ENCODE results near the gene REC8. TPM values are rescaled to one million over a fixed set of nuclear protein-coding genes. Genes with fewer than 3 reads are reported as not detected.

REC8 gene
- total RNA-seq, 2 experiments from 2014 or later: 54.5 to 58.6 TPM

DNA sequence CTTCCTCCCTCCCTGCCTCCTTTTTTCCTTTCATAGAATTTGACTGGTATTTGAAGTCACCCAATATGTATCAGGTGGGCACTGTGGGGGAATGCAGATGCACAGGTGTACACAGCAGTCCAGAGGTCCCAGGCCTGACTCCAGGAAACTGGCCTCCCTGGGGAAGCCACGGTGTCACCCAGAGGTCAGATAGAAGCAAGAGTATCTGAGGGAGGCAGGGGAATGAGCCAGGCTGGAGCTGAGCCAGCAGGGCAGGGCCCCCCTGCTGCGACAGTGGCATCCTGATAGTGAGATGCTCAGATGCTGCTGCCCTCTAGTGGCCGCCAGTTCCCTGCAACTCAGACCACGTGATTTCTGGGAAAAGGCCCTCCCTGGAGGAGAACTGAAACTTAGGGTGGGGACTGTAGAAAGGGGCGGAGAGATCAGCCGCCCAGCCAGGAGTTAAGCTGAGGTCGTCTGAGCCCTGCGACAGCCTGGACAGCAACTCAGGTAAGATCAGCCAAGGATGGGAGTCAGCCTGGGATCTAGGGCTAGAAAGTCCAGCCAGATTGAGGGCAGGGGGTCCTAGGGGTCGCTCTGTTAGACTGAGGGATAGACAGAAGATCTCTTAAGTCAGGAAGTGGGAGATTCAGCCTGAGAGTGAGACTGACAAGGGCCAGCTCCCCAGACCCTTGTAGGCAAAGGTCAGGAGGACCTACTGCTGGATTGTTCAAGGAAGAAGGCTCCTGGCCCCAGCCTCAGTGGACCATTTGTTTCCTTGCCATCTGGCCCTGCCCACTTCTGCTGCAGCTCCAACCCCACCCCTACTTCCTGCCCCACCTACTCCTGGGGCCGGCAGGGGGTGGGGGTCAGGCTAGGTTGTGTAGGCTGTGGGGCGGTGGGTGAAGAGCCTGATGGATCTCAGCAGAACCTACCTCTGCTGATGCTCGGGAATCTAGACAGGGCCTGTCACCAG, 10.8 kb upstream of the REC8 start, which contains the start of gene IRF9:
Gene IRF9, plus strand, starts transcription at position 416 of the 955 bp plus-strand sequence. CDS start 880 bp downstream, outside the sequence.
- Mint-ChIP-seq H3K36me3 (ENCODE audit: low read depth) (peaks cover 88% of the 10 kb centered on the region), H3K27ac (peak within 1 kb of the TSS; percentile 100), H3K9me3 (ENCODE audit: insufficient read depth) (no peaks in the 10 kb centered on the region), H3K4me3 (peak within 1 kb of the TSS; percentile 92), H3K27me3 (ENCODE audit: low read depth) (no peaks in the 10 kb centered on the region), H3K4me1 (ENCODE audit: low read depth) (peaks cover 58% of the 10 kb centered on the region)
- ChIA-PET CTCF (interaction anchor here (0.7 to 4.2 kb wide), 39 partner anchors 10 to 270 kb away, joined by 3 to 77 read pairs (median 6); partner anchors contain the start of genes CARMIL3, CHMP4A, CIDEB and DCAF11), POLR2A (interaction anchor here (0.5 to 7.6 kb wide), 41 partner anchors 10 to 1228 kb away, joined by 3 to 229 read pairs (median 7); partner anchors contain the start of genes CBLN3, CHMP4A, DCAF11 and EMC9)
- DNase-seq (peak; percentile 99), ATAC-seq (peak; percentile 86)

DNA sequence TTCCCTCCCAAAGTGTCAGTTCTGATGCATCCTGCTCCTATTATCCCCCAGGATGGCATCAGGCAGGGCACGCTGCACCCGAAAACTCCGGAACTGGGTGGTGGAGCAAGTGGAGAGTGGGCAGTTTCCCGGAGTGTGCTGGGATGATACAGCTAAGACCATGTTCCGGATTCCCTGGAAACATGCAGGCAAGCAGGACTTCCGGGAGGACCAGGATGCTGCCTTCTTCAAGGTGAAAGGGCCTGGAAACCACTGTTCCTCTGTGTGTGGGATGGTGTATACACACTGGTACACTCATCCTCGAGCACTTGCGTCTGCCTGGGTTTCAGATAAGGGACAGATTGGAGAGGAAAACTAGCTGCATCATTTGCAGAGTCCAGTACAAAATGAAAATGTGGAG, 9.8 kb upstream of the REC8 start:
- peak overlapping the region; percentile 92 for H3K4me3 Mint-ChIP-seq
- ChIA-PET CTCF (interaction anchor here (1.1 to 4.2 kb wide), 18 partner anchors 9 to 269 kb away, joined by 3 to 77 read pairs (median 11); partner anchors contain the start of genes CARMIL3, CHMP4A, CIDEB and DCAF11), POLR2A (interaction anchor here (0.6 to 7.6 kb wide), 28 partner anchors 9 to 1068 kb away, joined by 3 to 229 read pairs (median 16); partner anchors contain the start of genes CHMP4A, DCAF11, EMC9 and IPO4)
- no peak for ATAC-seq
- no peaks in the 10 kb centered on the region for H3K9me3 Mint-ChIP-seq (ENCODE audit: insufficient read depth)
- no peaks in the 10 kb centered on the region for H3K27me3 Mint-ChIP-seq (ENCODE audit: low read depth)
- peaks cover 60% of the 10 kb centered on the region for H3K4me1 Mint-ChIP-seq (ENCODE audit: low read depth)
- no peak for DNase-seq
- H3K36me3 Mint-ChIP-seq (ENCODE audit: low read depth): peaks cover 91% of the 10 kb centered on the region
- peak overlapping the region; percentile 100 for H3K27ac Mint-ChIP-seq

DNA sequence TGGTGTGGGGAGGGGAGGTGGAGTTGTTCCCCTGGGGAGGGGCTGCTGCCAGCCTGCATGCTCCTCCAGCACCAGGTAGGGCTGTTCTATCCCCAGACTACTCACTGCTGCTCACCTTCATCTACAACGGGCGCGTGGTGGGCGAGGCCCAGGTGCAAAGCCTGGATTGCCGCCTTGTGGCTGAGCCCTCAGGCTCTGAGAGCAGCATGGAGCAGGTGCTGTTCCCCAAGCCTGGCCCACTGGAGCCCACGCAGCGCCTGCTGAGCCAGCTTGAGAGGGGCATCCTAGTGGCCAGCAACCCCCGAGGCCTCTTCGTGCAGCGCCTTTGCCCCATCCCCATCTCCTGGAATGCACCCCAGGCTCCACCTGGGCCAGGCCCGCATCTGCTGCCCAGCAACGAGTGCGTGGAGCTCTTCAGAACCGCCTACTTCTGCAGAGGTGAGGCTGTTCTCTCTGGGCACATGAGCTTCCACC, 7.3 kb upstream of the REC8 start:
- Mint-ChIP-seq H3K36me3 (ENCODE audit: low read depth) (peaks cover 84% of the 10 kb centered on the region), H3K4me3 (peak overlapping the region; percentile 20), H3K4me1 (ENCODE audit: low read depth) (peaks cover 66% of the 10 kb centered on the region), H3K9me3 (ENCODE audit: insufficient read depth) (no peaks in the 10 kb centered on the region), H3K27ac (peak overlapping the region; percentile 82), H3K27me3 (ENCODE audit: low read depth) (no peaks in the 10 kb centered on the region)
- ChIA-PET CTCF (interaction anchor here (1.1 kb wide), 1 partner anchor 133 kb away, joined by 3 read pairs; no protein-coding TSS in a partner anchor), POLR2A (interaction anchor here (0.6 to 7.6 kb wide), 13 partner anchors 9 to 84 kb away, joined by 3 to 229 read pairs (median 4); partner anchors contain the start of genes DCAF11, IPO4, NRL and PSME2)
- DNase-seq: no peak
- ATAC-seq: no peak

DNA sequence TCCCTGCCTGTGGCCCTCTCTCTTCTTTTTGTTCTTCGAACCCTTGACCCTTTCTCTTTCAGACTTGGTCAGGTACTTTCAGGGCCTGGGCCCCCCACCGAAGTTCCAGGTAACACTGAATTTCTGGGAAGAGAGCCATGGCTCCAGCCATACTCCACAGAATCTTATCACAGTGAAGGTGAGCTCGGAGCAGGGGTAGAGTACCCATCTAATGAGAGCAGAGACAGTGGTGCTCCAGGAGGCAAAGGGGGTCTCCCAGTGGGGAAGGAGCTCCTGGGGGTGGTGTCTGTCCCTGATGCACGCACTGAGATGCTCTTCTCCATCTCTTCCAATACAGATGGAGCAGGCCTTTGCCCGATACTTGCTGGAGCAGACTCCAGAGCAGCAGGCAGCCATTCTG, 6.1 kb upstream of the REC8 start:
- CTCF ChIA-PET: no interaction called here
- Mint-ChIP-seq H3K27ac (no peak overlapping the region), H3K4me1 (ENCODE audit: low read depth) (peaks cover 63% of the 10 kb centered on the region)

DNA sequence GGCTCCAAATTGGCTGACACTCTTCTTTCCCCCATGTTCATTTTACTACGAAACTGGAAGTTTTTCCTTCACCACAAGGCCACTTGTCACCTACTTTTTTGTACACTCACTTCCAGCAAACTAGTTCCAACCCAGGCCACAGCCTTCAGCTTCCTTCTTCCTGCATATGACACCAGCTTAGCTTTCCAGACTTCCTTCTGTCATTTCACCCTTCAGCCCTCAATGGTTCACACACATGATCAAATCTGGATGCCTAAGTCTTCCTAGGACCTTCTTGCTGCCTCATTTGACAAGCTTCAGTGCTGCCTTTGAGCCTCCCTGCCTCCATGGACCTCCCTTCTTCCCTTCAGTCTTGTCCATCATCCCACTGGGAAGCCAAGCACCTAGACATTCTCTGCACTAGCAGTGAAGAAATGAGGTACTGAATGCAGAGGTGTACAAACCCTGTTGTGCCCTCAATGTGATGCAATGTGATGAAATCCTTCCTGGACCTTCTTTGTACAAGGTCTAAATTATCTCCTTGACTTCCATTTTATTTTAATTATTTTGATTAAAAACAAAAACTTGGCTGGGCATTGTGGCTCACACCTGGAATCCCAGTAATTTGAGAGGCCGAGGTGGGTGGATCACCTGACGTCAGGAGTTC, 4.3 kb upstream of the REC8 start:
- Mint-ChIP-seq H3K4me3 (no peak overlapping the region), H3K9me3 (ENCODE audit: insufficient read depth) (no peaks in the 10 kb centered on the region), H3K27ac (peak overlapping the region; percentile 63), H3K36me3 (ENCODE audit: low read depth) (peaks cover 78% of the 10 kb centered on the region), H3K27me3 (ENCODE audit: low read depth) (no peaks in the 10 kb centered on the region), H3K4me1 (ENCODE audit: low read depth) (peaks cover 72% of the 10 kb centered on the region)
- ATAC-seq (no peak), DNase-seq (no peak)
- ChIA-PET POLR2A (interaction anchor here (0.6 to 1.4 kb wide), 6 partner anchors 11 to 73 kb away, joined by 3 to 9 read pairs (median 4); partner anchors contain the start of gene EMC9), CTCF (no interaction called here)

More for the DNA sequence above, 6.1 kb upstream of the REC8 start:
- no peak for DNase-seq
- H3K36me3 Mint-ChIP-seq (ENCODE audit: low read depth): peaks cover 82% of the 10 kb centered on the region
- no peak for ATAC-seq
- no peaks in the 10 kb centered on the region for H3K9me3 Mint-ChIP-seq (ENCODE audit: insufficient read depth)
- H3K27me3 Mint-ChIP-seq (ENCODE audit: low read depth): no peaks in the 10 kb centered on the region
- no peak overlapping the region for H3K4me3 Mint-ChIP-seq
- POLR2A ChIA-PET: interaction anchor here (1.2 to 7.6 kb wide), 7 partner anchors 12 to 51 kb away, joined by 3 to 229 read pairs (median 11); partner anchors contain the start of genes DCAF11, IPO4, NRL and PSME2

DNA sequence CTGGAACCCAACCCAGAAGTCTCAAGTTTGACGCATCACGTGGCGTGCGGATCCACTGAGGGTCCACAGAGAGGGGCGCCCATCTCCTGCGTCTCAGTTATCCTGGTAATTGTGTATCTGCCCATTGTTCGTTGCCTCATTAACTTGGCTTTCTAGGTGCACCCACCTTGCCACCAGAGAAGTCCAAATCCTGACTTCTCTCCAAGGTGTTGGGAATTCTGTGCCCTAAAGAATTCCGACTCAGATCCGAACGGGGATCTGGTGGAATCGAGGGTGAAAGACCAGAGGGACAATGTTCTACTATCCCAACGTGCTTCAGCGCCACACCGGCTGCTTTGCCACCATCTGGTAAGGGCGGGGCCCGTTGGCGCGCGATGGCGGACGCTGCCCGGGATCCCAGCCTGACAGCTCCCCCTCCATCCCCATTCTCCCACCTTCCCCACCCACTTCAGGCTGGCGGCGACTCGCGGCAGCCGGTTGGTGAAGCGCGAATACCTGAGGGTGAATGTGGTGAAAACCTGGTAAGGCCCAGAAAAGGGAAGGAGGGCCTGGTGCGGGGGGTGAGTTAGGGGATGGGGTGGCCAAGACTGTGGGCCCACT, 481 bp downstream of the REC8 start:
- ChIA-PET POLR2A (interaction anchor here (2.0 to 6.2 kb wide), 3 partner anchors 11 to 15 kb away, joined by 4 to 74 read pairs (median 25); partner anchors contain the start of genes IPO4 and IRF9), CTCF (interaction anchor here (2.5 kb wide), 1 partner anchor 11 kb away, joined by 7 read pairs; the partner anchor contains the start of gene IRF9)
- H3K27me3 Mint-ChIP-seq (ENCODE audit: low read depth): no peaks in the 10 kb centered on the region
- peaks cover 44% of the 10 kb centered on the region for H3K4me1 Mint-ChIP-seq (ENCODE audit: low read depth)
- H3K27ac Mint-ChIP-seq: peak overlapping the region; percentile 72
- ATAC-seq (no peak), DNase-seq (no peak)
- H3K4me3 Mint-ChIP-seq: peak overlapping the region; percentile 77
- peaks cover 60% of the 10 kb centered on the region for H3K36me3 Mint-ChIP-seq (ENCODE audit: low read depth)
- H3K9me3 Mint-ChIP-seq (ENCODE audit: insufficient read depth): no peaks in the 10 kb centered on the region

DNA sequence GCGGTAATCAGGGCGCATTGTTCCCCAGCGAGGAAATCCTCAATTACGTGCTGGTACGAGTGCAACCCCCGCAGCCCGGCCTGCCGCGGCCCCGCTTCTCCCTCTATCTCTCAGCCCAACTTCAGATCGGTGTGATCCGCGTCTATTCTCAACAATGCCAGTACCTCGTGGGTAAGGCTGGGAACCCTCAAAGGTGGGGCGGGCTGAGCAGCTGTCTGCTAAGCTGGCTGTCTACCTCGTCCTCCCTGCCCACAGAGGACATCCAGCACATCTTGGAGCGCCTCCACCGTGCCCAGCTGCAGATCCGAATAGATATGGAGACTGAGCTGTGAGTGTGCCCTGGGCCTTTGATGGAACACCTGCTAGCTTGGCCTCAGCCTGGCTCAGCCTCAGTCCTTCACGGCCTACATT, 996 bp downstream of the REC8 start:
- Mint-ChIP-seq H3K36me3 (ENCODE audit: low read depth) (peaks cover 58% of the 10 kb centered on the region), H3K27me3 (ENCODE audit: low read depth) (no peaks in the 10 kb centered on the region), H3K27ac (peak overlapping the region; percentile 60), H3K9me3 (ENCODE audit: insufficient read depth) (no peaks in the 10 kb centered on the region), H3K4me1 (ENCODE audit: low read depth) (peaks cover 41% of the 10 kb centered on the region), H3K4me3 (peak overlapping the region; percentile 77)
- ChIA-PET CTCF (interaction anchor here (0.7 to 1.0 kb wide), 2 partner anchors 11 to 70 kb away, joined by 3 to 4 read pairs; partner anchors contain the start of genes IRF9 and TINF2), POLR2A (interaction anchor here (0.9 to 6.2 kb wide), 5 partner anchors 8 to 14 kb away, joined by 3 to 74 read pairs (median 4); partner anchors contain the start of genes IPO4 and IRF9)
- no peak for ATAC-seq
- DNase-seq: no peak

DNA sequence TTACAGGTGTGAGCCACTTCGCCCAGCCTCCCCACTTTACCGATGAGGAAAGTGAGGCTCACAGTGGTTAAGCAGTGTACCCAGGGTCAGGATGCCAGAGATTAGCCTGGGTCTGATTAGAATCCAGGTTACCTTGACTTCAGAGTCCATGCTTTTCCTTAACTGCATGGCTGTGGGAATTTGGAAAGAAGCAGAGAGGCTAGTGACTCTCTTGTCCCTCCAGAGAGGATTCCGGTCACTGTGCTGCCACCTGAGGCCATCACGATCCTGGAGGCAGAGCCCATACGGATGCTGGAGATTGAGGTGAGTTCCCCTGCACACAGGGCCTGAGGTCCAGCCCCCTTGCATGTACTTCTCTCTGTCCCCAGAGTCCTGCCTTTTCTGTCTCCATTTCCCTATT, 4.7 kb downstream of the REC8 start:
- peaks cover 58% of the 10 kb centered on the region for H3K36me3 Mint-ChIP-seq (ENCODE audit: low read depth)
- DNase-seq (no peak), ATAC-seq (no peak)
- H3K9me3 Mint-ChIP-seq (ENCODE audit: insufficient read depth): no peaks in the 10 kb centered on the region
- H3K27ac Mint-ChIP-seq: no peak overlapping the region
- ChIA-PET CTCF (interaction anchor here (0.7 kb wide), 1 partner anchor 15 kb away, joined by 3 read pairs; the partner anchor contains the start of gene IRF9), POLR2A (interaction anchor here (0.7 to 5.1 kb wide), 5 partner anchors 11 to 15 kb away, joined by 3 to 37 read pairs (median 5); partner anchors contain the start of genes IPO4 and IRF9)
- H3K4me1 Mint-ChIP-seq (ENCODE audit: low read depth): peaks cover 19% of the 10 kb centered on the region
- H3K4me3 Mint-ChIP-seq: no peak overlapping the region
- H3K27me3 Mint-ChIP-seq (ENCODE audit: low read depth): no peaks in the 10 kb centered on the region

DNA sequence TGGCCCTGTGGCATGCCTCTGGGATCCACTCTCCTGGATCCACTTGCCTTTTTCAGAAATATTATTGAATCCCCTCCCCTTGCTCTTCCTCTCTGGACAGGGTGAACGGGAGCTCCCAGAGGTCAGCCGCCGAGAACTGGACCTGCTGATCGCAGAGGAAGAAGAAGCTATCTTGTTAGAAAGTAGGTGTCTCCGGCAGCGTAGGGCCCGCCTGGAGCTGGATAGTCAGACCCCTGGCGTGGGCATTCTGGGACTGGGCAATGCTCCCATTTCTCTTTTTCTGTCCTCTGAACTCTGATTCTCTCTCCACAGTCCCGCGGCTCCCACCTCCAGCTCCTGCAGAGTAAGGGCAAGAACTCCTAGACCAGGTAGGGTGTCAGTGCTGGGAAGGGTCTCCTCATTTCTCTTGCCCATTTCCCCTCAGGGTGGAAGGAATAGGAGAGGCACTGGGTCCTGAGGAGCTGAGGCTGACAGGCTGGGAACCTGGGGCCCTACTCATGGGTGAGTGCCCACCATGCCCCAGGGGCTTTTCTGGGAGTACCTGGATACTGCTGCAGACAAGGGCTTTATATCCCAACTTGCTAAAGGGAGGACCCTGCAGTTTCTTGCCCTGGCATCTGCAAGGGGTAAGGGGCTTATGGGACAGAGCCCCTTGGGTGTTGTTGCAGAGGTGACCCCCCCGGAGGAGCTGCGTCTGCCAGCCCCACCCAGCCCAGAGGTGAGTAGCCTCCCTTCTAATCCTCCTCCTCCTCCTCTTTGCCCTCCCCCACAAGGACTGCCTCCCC, 5.4 kb downstream of the REC8 start:
- ChIA-PET CTCF (no interaction called here), POLR2A (interaction anchor here (0.7 to 5.1 kb wide), 5 partner anchors 10 to 36 kb away, joined by 4 to 37 read pairs (median 9); partner anchors contain the start of genes EMC9, IPO4 and IRF9)
- DNase-seq (no peak), ATAC-seq (no peak)
- peaks cover 14% of the 10 kb centered on the region for H3K4me1 Mint-ChIP-seq (ENCODE audit: low read depth)
- H3K4me3 Mint-ChIP-seq: no peak overlapping the region
- H3K9me3 Mint-ChIP-seq (ENCODE audit: insufficient read depth): no peaks in the 10 kb centered on the region
- H3K27ac Mint-ChIP-seq: no peak overlapping the region
- H3K27me3 Mint-ChIP-seq (ENCODE audit: low read depth): no peaks in the 10 kb centered on the region
- H3K36me3 Mint-ChIP-seq (ENCODE audit: low read depth): peaks cover 58% of the 10 kb centered on the region

DNA sequence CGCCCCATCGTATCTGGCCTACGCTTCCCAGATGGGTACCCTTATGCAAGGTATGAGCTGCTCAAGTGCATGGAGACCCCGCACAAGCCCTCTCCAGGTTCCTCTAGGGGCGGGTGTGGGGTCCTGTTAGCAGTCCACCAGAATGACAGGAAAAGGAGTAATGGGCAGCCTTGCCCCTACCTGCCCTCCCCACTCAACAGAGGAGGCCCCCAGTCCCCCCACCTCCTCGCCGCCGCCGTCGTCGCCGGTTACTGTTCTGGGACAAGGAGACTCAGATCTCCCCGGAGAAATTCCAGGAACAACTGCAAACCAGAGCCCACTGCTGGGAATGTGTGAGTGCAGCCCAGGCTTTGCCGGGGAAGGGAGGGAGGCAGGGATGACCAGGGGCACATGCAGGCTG, 6.0 kb downstream of the REC8 start:
- ATAC-seq (no peak), DNase-seq (no peak)
- H3K27me3 Mint-ChIP-seq (ENCODE audit: low read depth): no peaks in the 10 kb centered on the region
- H3K36me3 Mint-ChIP-seq (ENCODE audit: low read depth): peaks cover 60% of the 10 kb centered on the region
- H3K9me3 Mint-ChIP-seq (ENCODE audit: insufficient read depth): no peaks in the 10 kb centered on the region
- peaks cover 12% of the 10 kb centered on the region for H3K4me1 Mint-ChIP-seq (ENCODE audit: low read depth)
- ChIA-PET POLR2A (interaction anchor here (0.7 to 5.1 kb wide), 4 partner anchors 11 to 36 kb away, joined by 4 to 37 read pairs (median 7); partner anchors contain the start of genes EMC9 and IRF9), CTCF (no interaction called here)
- H3K27ac Mint-ChIP-seq: no peak overlapping the region
- H3K4me3 Mint-ChIP-seq: no peak overlapping the region
